ENCODE results near the gene LRRC26.
A peak's percentile ranks its signal among the peaks of the same experiment; 100 is the strongest.

The LRRC26 gene

DNA sequence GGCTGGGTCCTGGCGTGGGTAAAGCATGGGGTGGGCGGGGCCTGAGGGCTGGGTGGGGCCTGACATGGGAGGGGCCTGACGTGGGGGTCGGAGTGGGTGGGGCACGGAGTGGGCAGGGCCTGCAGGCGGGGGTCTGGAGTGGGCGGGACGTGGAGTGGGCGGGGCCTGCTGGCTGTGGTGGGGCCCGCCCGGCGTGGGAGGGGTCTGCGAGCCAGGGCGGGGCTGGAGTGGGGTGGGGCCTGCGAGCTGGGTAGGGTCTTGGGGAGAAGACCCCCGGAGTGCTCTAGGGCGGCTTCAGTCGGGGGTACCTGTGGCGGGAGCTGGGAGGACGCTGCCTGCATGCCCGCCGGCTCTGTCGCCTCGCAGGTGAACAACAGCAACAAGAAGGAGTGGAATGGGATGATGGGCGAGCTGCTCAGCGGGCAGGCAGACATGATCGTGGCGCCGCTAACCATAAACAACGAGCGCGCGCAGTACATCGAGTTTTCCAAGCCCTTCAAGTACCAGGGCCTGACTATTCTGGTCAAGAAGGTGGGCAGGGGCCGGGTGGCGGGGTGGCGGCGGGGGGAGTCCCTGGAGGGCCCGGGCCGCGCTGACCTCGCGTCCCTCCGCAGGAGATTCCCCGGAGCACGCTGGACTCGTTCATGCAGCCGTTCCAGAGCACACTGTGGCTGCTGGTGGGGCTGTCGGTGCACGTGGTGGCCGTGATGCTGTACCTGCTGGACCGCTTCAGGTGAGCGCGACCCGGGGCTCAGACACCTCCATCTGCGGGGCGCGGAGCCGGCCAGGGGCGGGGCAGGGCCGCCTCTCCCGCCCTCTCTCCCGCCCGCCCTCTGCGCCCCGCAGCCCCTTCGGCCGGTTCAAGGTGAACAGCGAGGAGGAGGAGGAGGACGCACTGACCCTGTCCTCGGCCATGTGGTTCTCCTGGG lies 8.0 kb downstream of the LRRC26 start:
- H3K4me2 ChIP-seq: no peak overlapping the region
- no peak overlapping the region for H2AFZ ChIP-seq (ENCODE audit: low read depth)
- no peaks in the 10 kb centered on the region for H3K36me3 ChIP-seq (ENCODE audit: insufficient read depth)
- no peak overlapping the region for H3K27ac ChIP-seq
- no peak overlapping the region for H3K4me3 ChIP-seq (IDR thresholded peaks at IDR 0.05; ENCODE audit: insufficient read depth, low read depth, low read length)
- H4K20me1 ChIP-seq (ENCODE audit: insufficient read depth): no peaks in the 10 kb centered on the region
- H3K79me2 ChIP-seq (ENCODE audit: insufficient read depth, low read depth): no peaks in the 10 kb centered on the region
- H3K27me3 ChIP-seq (ENCODE audit: insufficient read depth, low read depth): peaks cover 38% of the 10 kb centered on the region
- TF ChIP-seq, protein P1, sequence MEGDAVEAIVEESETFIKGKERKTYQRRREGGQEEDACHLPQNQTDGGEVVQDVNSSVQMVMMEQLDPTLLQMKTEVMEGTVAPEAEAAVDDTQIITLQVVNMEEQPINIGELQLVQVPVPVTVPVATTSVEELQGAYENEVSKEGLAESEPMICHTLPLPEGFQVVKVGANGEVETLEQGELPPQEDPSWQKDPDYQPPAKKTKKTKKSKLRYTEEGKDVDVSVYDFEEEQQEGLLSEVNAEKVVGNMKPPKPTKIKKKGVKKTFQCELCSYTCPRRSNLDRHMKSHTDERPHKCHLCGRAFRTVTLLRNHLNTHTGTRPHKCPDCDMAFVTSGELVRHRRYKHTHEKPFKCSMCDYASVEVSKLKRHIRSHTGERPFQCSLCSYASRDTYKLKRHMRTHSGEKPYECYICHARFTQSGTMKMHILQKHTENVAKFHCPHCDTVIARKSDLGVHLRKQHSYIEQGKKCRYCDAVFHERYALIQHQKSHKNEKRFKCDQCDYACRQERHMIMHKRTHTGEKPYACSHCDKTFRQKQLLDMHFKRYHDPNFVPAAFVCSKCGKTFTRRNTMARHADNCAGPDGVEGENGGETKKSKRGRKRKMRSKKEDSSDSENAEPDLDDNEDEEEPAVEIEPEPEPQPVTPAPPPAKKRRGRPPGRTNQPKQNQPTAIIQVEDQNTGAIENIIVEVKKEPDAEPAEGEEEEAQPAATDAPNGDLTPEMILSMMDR (conservative IDR thresholded peaks at IDR 0.05; ENCODE audit: low read depth, low read length): no peak
- H3K4me1 ChIP-seq (ENCODE audit: low read depth, poor library complexity, severe bottlenecking): peaks cover 47% of the 10 kb centered on the region
- no peak overlapping the region for H3K9ac ChIP-seq

DNA sequence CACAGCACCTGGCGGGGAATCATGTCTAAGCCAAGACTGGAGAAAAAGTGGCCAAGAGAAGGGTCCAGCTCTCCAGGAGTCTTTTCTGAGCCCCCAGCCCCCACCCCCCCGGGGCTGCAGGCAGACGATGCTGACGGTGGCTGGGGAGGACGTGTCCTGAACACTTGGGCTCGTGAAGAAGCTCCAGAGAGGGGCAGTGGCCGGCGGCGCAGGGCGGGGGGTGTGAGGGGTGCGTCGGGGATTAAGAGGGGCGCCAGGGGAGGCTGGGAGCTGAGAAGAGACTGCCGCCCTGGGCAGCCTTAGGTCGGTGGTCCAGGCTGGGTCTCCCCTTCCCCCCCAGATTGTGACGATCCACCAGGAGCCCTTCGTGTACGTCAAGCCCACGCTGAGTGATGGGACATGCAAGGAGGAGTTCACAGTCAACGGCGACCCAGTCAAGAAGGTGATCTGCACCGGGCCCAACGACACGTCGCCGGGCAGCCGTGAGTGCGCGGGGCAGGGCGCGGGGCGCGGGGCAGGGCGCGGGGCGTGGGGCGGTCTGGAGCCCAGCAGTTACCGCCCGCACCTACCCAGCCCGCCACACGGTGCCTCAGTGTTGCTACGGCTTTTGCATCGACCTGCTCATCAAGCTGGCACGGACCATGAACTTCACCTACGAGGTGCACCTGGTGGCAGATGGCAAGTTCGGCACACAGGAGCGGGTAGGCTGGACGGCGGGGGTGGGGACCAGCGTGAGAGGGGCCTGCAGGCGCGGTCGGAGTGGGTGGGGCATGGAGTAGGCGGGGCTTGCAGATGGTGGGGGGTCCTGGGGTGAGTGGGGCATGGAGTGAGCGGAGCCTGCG lies 8.9 kb downstream of the LRRC26 start:
- Histone ChIP-seq H3K4me3 (IDR thresholded peaks at IDR 0.05; ENCODE audit: insufficient read depth, low read depth, low read length) (no peak overlapping the region), H3K27ac (no peak overlapping the region), H3K9ac (no peak overlapping the region), H3K4me2 (no peak overlapping the region), H4K20me1 (ENCODE audit: insufficient read depth) (no peaks in the 10 kb centered on the region), H3K4me1 (ENCODE audit: low read depth, poor library complexity, severe bottlenecking) (peaks cover 40% of the 10 kb centered on the region), H3K36me3 (ENCODE audit: insufficient read depth) (no peaks in the 10 kb centered on the region), H3K79me2 (ENCODE audit: insufficient read depth, low read depth) (no peaks in the 10 kb centered on the region), H2AFZ (ENCODE audit: low read depth) (no peak overlapping the region), H3K27me3 (ENCODE audit: insufficient read depth, low read depth) (peaks cover 29% of the 10 kb centered on the region)
- TF ChIP-seq, protein P1 (conservative IDR thresholded peaks at IDR 0.05; ENCODE audit: low read depth, low read length): no peak

DNA sequence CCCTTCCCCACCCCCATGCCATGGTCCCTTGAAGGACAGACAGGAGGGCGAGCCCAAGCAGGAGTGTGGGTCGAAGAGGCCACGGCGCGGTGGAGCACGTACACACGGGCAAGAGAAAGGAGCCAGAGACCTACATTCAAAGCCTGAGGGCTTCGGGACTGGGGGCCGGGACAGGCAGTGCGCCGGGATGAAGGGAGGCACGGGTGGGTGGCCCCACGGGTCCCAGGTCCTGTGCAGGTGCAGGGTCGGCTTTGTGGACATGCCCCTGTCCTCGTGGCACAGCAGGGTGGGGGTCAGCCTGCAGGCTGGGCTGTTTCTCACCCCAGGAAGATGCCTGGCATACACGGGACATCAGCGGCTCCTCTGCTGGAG lies 9.8 kb downstream of the LRRC26 start:
- TF ChIP-seq, protein P1 (conservative IDR thresholded peaks at IDR 0.05; ENCODE audit: low read depth, low read length): no peak
- Histone ChIP-seq H3K27me3 (ENCODE audit: insufficient read depth, low read depth) (peaks cover 20% of the 10 kb centered on the region), H4K20me1 (ENCODE audit: insufficient read depth) (no peaks in the 10 kb centered on the region), H3K36me3 (ENCODE audit: insufficient read depth) (no peaks in the 10 kb centered on the region), H3K79me2 (ENCODE audit: insufficient read depth, low read depth) (no peaks in the 10 kb centered on the region), H3K27ac (no peak overlapping the region), H3K4me2 (peak overlapping the region; percentile 63; the same call in 1 of the 2 replicates), H3K9ac (no peak overlapping the region), H3K4me1 (ENCODE audit: low read depth, poor library complexity, severe bottlenecking) (peaks cover 40% of the 10 kb centered on the region), H3K4me3 (IDR thresholded peaks at IDR 0.05; ENCODE audit: insufficient read depth, low read depth, low read length) (no peak overlapping the region), H2AFZ (ENCODE audit: low read depth) (no peak overlapping the region)

DNA sequence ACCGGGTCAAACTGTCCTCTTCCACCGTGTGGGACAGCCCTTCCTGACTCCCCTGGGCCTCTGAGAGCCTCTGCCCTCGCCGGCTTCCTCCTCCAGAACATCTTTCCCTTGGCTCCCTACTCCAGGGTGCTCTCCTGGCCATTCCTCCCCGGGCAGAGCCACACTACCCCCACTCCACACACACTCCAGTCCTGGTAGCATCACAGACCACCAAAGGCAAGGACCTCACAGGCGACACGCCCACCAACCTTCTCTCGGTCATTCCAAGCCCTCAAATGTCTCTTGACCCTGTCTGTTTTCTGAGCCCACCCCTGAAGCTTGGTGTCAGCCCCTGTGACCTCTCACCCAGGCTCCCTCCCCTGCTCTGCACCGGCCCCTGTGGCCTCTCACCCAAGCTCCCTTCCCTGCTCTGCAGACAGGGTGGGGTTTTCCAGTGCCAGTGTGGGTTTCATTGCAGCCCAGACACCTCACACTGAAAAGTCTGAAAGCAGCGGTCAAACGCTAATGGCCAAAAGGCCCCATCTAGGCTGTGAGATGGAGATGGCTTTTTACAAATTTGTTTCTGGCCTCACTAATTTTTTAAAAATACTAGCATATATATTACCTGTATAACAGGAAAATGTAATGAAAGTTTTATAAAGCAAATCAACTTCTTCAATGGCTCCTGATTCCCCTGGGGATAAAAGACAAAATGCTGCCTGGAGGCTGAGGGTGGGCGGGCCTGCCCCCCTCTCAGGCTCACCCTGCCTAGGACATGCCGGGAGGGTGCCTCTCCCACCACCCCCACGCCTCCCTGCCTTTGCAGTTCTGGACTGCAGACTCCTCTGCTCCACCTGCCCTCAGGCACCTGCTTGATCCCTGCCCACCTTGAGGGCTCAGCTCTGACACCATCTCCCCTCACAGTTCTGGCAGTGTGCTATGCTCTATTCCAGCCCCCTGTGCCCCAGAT lies 10.5 kb downstream of the LRRC26 start:
- no peak overlapping the region for H3K4me3 ChIP-seq (IDR thresholded peaks at IDR 0.05; ENCODE audit: insufficient read depth, low read depth, low read length)
- no peak overlapping the region for H3K9ac ChIP-seq
- TF ChIP-seq, protein P1 (conservative IDR thresholded peaks at IDR 0.05; ENCODE audit: low read depth, low read length): no peak
- H3K4me1 ChIP-seq (ENCODE audit: low read depth, poor library complexity, severe bottlenecking): peaks cover 40% of the 10 kb centered on the region
- H3K79me2 ChIP-seq (ENCODE audit: insufficient read depth, low read depth): no peaks in the 10 kb centered on the region
- H3K36me3 ChIP-seq (ENCODE audit: insufficient read depth): no peaks in the 10 kb centered on the region
- peak overlapping the region; percentile 63 for H3K4me2 ChIP-seq
- H4K20me1 ChIP-seq (ENCODE audit: insufficient read depth): no peaks in the 10 kb centered on the region
- no peak overlapping the region for H3K27ac ChIP-seq
- peak overlapping the region; percentile 44; the same call in 1 of the 2 replicates for H2AFZ ChIP-seq (ENCODE audit: low read depth)
- peaks cover 13% of the 10 kb centered on the region; the same call in 1 of the 2 replicates for H3K27me3 ChIP-seq (ENCODE audit: insufficient read depth, low read depth)
